ENCODE data around the gene KIF25.

The KIF25 gene

GRCh38 chr6:168038576-168039140 lies 41.2 kb downstream of the KIF25 start (continued):
- TF ChIP-seq PATZ1 (CRISPR knock-in tag; IDR thresholded peaks at IDR 0.05; ENCODE audit: borderline replicate concordance) (no peak), ZFP30 (CRISPR knock-in tag; IDR thresholded peaks at IDR 0.05) (no peak), ESRRG (CRISPR knock-in tag; IDR thresholded peaks at IDR 0.05) (no peak), PPARA (CRISPR knock-in tag; IDR thresholded peaks at IDR 0.05; ENCODE audit: borderline replicate concordance) (no peak), CSRNP3 (CRISPR knock-in tag; IDR thresholded peaks at IDR 0.05) (no peak)

- ATAC-seq = no peak
- TF ChIP-seq ZNF565 (CRISPR knock-in tag; conservative IDR thresholded peaks at IDR 0.05; ENCODE audit: low read depth) (no peak), CSRNP3 (CRISPR knock-in tag; IDR thresholded peaks at IDR 0.05) (no peak), CSDC2 (CRISPR knock-in tag; IDR thresholded peaks at IDR 0.05) (no peak), RARB (CRISPR knock-in tag; IDR thresholded peaks at IDR 0.05) (no peak), POU6F1 (CRISPR knock-in tag; IDR thresholded peaks at IDR 0.05; ENCODE audit: borderline replicate concordance, low read depth) (no peak), ARNTL (CRISPR knock-in tag; IDR thresholded peaks at IDR 0.05; ENCODE audit: borderline replicate concordance, low read depth) (no peak), PPARA (CRISPR knock-in tag; IDR thresholded peaks at IDR 0.05; ENCODE audit: borderline replicate concordance) (no peak), ZNF8 (CRISPR knock-in tag; IDR thresholded peaks at IDR 0.05) (no peak), GLIS3 (CRISPR knock-in tag; IDR thresholded peaks at IDR 0.05) (no peak), ZNF70 (CRISPR knock-in tag; IDR thresholded peaks at IDR 0.05) (no peak), BACH2 (CRISPR knock-in tag; IDR thresholded peaks at IDR 0.05; ENCODE audit: borderline replicate concordance) (no peak), ISL1 (CRISPR knock-in tag; IDR thresholded peaks at IDR 0.05) (no peak), ZFP3 (CRISPR knock-in tag; IDR thresholded peaks at IDR 0.05) (no peak), TOX (CRISPR knock-in tag; IDR thresholded peaks at IDR 0.05; ENCODE audit: borderline replicate concordance) (no peak), ZC3H10 (CRISPR knock-in tag; IDR thresholded peaks at IDR 0.05) (no peak), PATZ1 (CRISPR knock-in tag; IDR thresholded peaks at IDR 0.05; ENCODE audit: borderline replicate concordance) (no peak), TSHZ2 (CRISPR knock-in tag; IDR thresholded peaks at IDR 0.05) (no peak), ESRRG (CRISPR knock-in tag; IDR thresholded peaks at IDR 0.05) (no peak), CREB5 (CRISPR knock-in tag; IDR thresholded peaks at IDR 0.05; ENCODE audit: low read depth) (no peak)
These were observed 41.8 kb downstream of the KIF25 start for GRCh38 chr6:168039301-168039700.
